NK-92 (cell line): ENCODE data around the gene FAM3D.

ENCODE experiments used
- DNase-seq: peaks from one replicate; lab custom pipeline; 2025; ENCODE audit not compliant: unreplicated experiment; lab: John Stamatoyannopoulos, UW

The FAM3D gene

GRCh38 chr3:58629629-58630028 is 36.9 kb downstream of the FAM3D start:
- no peak for DNase-seq

- DNase-seq, result no peak
Measured at GRCh38 chr3:58628823-58629562, 37.6 kb downstream of the FAM3D start.

GRCh38 chr3:58627941-58628340 is 38.6 kb downstream of the FAM3D start:
- no peak for DNase-seq

GRCh38 chr3:58627570-58627885 is 39.0 kb downstream of the FAM3D start:
- DNase-seq, result no peak

- no peak for DNase-seq
Measured at GRCh38 chr3:58626841-58627569, 39.6 kb downstream of the FAM3D start.

GRCh38 chr3:58625196-58625824 is 41.3 kb downstream of the FAM3D start:
- no peak for DNase-seq

GRCh38 chr3:58624550-58624949 is 42.0 kb downstream of the FAM3D start:
- no peak for DNase-seq

- DNase-seq, result no peak
Measured at GRCh38 chr3:58623961-58624360, 42.6 kb downstream of the FAM3D start.

- no peak for DNase-seq
Measured at GRCh38 chr3:58623478-58623877, 43.1 kb downstream of the FAM3D start.

- no peak for DNase-seq
Measured at GRCh38 chr3:58622892-58623291, 43.7 kb downstream of the FAM3D start.

GRCh38 chr3:58622436-58622835 is 44.1 kb downstream of the FAM3D start:
- no peak for DNase-seq

GRCh38 chr3:58621086-58621830 is 45.3 kb downstream of the FAM3D start:
- DNase-seq, result no peak

- no peak for DNase-seq
Measured at GRCh38 chr3:58620421-58620820, 46.2 kb downstream of the FAM3D start.

- no peak for DNase-seq
Measured at GRCh38 chr3:58617338-58617761, 49.2 kb downstream of the FAM3D start.

- no peak for DNase-seq
Measured at GRCh38 chr3:58613236-58614132, 53.1 kb downstream of the FAM3D start.

- DNase-seq, result no peak
Measured at GRCh38 chr3:58612830-58613229, 53.7 kb downstream of the FAM3D start.

- no peak for DNase-seq
Measured at GRCh38 chr3:58609990-58610389, 56.6 kb downstream of the FAM3D start.

- DNase-seq, result no peak
Measured at GRCh38 chr3:58608648-58609047, 57.9 kb downstream of the FAM3D start.

GRCh38 chr3:58607816-58608215 is 58.8 kb downstream of the FAM3D start:
- DNase-seq, result no peak

- DNase-seq, result no peak
Measured at GRCh38 chr3:58606693-58607092, 59.9 kb downstream of the FAM3D start.

GRCh38 chr3:58604031-58604430 is 62.5 kb downstream of the FAM3D start:
- DNase-seq, result no peak
